ENCODE data around the gene RGS11. TPM values are rescaled to one million over a fixed set of nuclear protein-coding genes. Genes with fewer than 3 reads are reported as not detected.

RGS11 gene
- total RNA-seq, 1 experiment from 2014 or later: not detected

- CTCF ChIA-PET: interaction anchor here (0.6 kb wide), 1 partner anchor 124 kb away, joined by 4 read pairs; no protein-coding TSS in a partner anchor
Observed at GRCh38 chr16:309476-309875, 33.7 kb upstream of the RGS11 start.

GRCh38 chr16:307691-308312 lies 32.1 kb upstream of the RGS11 start:
- Histone ChIP-seq H3K4me3 (ENCODE audit: low read depth, low read length, poor library complexity, severe bottlenecking) (no peak overlapping the region), H3K9me3 (ENCODE audit: low read depth, low read length, poor library complexity, severe bottlenecking) (no peaks in the 10 kb centered on the region), H3K27ac (ENCODE audit: low read depth, low read length, poor library complexity, severe bottlenecking) (no peak overlapping the region), H3K27me3 (replicated peaks; ENCODE audit: insufficient read depth, low read depth, low read length, poor library complexity) (no peaks in the 10 kb centered on the region), H3K36me3 (ENCODE audit: insufficient read depth, low read length, poor library complexity, severe bottlenecking) (peaks cover 14% of the 10 kb centered on the region), H3K4me1 (ENCODE audit: insufficient read depth, low read length, poor library complexity, severe bottlenecking) (no peaks in the 10 kb centered on the region)
- intact Hi-C loops (cut with micrococcal nuclease; ENCODE audit: unreplicated experiment): no loop called here
- DNase-seq (ENCODE audit: low spot score): no peak
- TF ChIP-seq EZH2 (IDR thresholded peaks at IDR 0.05; ENCODE audit: borderline replicate concordance, low read depth, low read length, poor library complexity, severe bottlenecking) (no peak), CTCF (conservative IDR thresholded peaks at IDR 0.05; ENCODE audit: low read depth, low read length) (no peak)
- ChIA-PET CTCF (no interaction called here), POLR2A (ENCODE audit: low non-redundant PET) (no interaction called here)
- BruUV-seq (replicated peaks): no TSS peak

More at GRCh38 chr16:309476-309875, 33.7 kb upstream of the RGS11 start:
- intact Hi-C loops (cut with micrococcal nuclease; ENCODE audit: unreplicated experiment): no loop called here
- no peaks in the 10 kb centered on the region for H3K27me3 ChIP-seq (replicated peaks; ENCODE audit: insufficient read depth, low read depth, low read length, poor library complexity)
- no TSS peak for BruUV-seq (replicated peaks)
- no peaks in the 10 kb centered on the region for H3K4me1 ChIP-seq (ENCODE audit: insufficient read depth, low read length, poor library complexity, severe bottlenecking)
- no peak overlapping the region for H3K27ac ChIP-seq (ENCODE audit: low read depth, low read length, poor library complexity, severe bottlenecking)
- DNase-seq (ENCODE audit: low spot score): no peak
- POLR2A ChIA-PET (ENCODE audit: low non-redundant PET): no interaction called here
- H3K9me3 ChIP-seq (ENCODE audit: low read depth, low read length, poor library complexity, severe bottlenecking): no peaks in the 10 kb centered on the region
- no peak for TF ChIP-seq CTCF (conservative IDR thresholded peaks at IDR 0.05; ENCODE audit: low read depth, low read length)
- TF ChIP-seq EZH2 (IDR thresholded peaks at IDR 0.05; ENCODE audit: borderline replicate concordance, low read depth, low read length, poor library complexity, severe bottlenecking): no peak
- no peak overlapping the region for H3K4me3 ChIP-seq (ENCODE audit: low read depth, low read length, poor library complexity, severe bottlenecking)
- peaks cover 16% of the 10 kb centered on the region for H3K36me3 ChIP-seq (ENCODE audit: insufficient read depth, low read length, poor library complexity, severe bottlenecking)

- intact Hi-C loops (cut with micrococcal nuclease; ENCODE audit: unreplicated experiment): no loop called here
Observed at GRCh38 chr16:306911-307370, 31.2 kb upstream of the RGS11 start.

More at GRCh38 chr16:306911-307370, 31.2 kb upstream of the RGS11 start:
- peaks cover 10% of the 10 kb centered on the region for H3K36me3 ChIP-seq (ENCODE audit: insufficient read depth, low read length, poor library complexity, severe bottlenecking)
- no TSS peak for BruUV-seq (replicated peaks)
- no peak overlapping the region for H3K4me3 ChIP-seq (ENCODE audit: low read depth, low read length, poor library complexity, severe bottlenecking)
- no peaks in the 10 kb centered on the region for H3K27me3 ChIP-seq (replicated peaks; ENCODE audit: insufficient read depth, low read depth, low read length, poor library complexity)
- no peaks in the 10 kb centered on the region for H3K9me3 ChIP-seq (ENCODE audit: low read depth, low read length, poor library complexity, severe bottlenecking)
- ChIA-PET CTCF (no interaction called here), POLR2A (ENCODE audit: low non-redundant PET) (no interaction called here)
- DNase-seq (ENCODE audit: low spot score): no peak
- H3K27ac ChIP-seq (ENCODE audit: low read depth, low read length, poor library complexity, severe bottlenecking): no peak overlapping the region
- TF ChIP-seq CTCF (conservative IDR thresholded peaks at IDR 0.05; ENCODE audit: low read depth, low read length) (no peak), EZH2 (IDR thresholded peaks at IDR 0.05; ENCODE audit: borderline replicate concordance, low read depth, low read length, poor library complexity, severe bottlenecking) (no peak)
- H3K4me1 ChIP-seq (ENCODE audit: insufficient read depth, low read length, poor library complexity, severe bottlenecking): no peaks in the 10 kb centered on the region
